Measurements from ENCODE around the gene STARD7. TPM values are rescaled to one million over a fixed set of nuclear protein-coding genes. Genes with fewer than 3 reads are reported as not detected.
A peak's percentile ranks its signal among the peaks of the same experiment; 100 is the strongest.

STARD7 gene
- total RNA-seq, 1 experiment from 2014 or later: 119 TPM

- intact Hi-C loops (cut with micrococcal nuclease; ENCODE audit: unreplicated experiment): no loop called here
- CTCF ChIA-PET: no interaction called here
- TF ChIP-seq CTCF (IDR thresholded peaks at IDR 0.05; ENCODE audit: unreplicated experiment): no peak
- H3K4me3 Mint-ChIP-seq (ENCODE audit: low read depth, unreplicated experiment): no peak overlapping the region
- peaks cover 14% of the 10 kb centered on the region for H3K36me3 Mint-ChIP-seq (ENCODE audit: insufficient read depth, unreplicated experiment)
- DNase-seq: no peak
- BruUV-seq (replicated peaks): no TSS peak
- H3K27ac Mint-ChIP-seq (ENCODE audit: unreplicated experiment): no peak overlapping the region
- H3K9me3 Mint-ChIP-seq (ENCODE audit: low read depth, unreplicated experiment): no peaks in the 10 kb centered on the region
- no peaks in the 10 kb centered on the region for H3K4me1 Mint-ChIP-seq (ENCODE audit: low read depth, unreplicated experiment)
- H3K27me3 Mint-ChIP-seq (ENCODE audit: unreplicated experiment): no peaks in the 10 kb centered on the region
Measured at GRCh38 chr2:96213379-96213778, 4.8 kb upstream of the STARD7 start.

- H3K27ac Mint-ChIP-seq (ENCODE audit: unreplicated experiment): no peak overlapping the region
- H3K9me3 Mint-ChIP-seq (ENCODE audit: low read depth, unreplicated experiment): no peaks in the 10 kb centered on the region
- BruUV-seq (replicated peaks): no TSS peak
- TF ChIP-seq CTCF (IDR thresholded peaks at IDR 0.05; ENCODE audit: unreplicated experiment): no peak
- no peak overlapping the region for H3K4me3 Mint-ChIP-seq (ENCODE audit: low read depth, unreplicated experiment)
- no peaks in the 10 kb centered on the region for H3K27me3 Mint-ChIP-seq (ENCODE audit: unreplicated experiment)
- intact Hi-C loops (cut with micrococcal nuclease; ENCODE audit: unreplicated experiment): no loop called here
- CTCF ChIA-PET: no interaction called here
- no peak for DNase-seq
- peaks cover 24% of the 10 kb centered on the region for H3K36me3 Mint-ChIP-seq (ENCODE audit: insufficient read depth, unreplicated experiment)
- H3K4me1 Mint-ChIP-seq (ENCODE audit: low read depth, unreplicated experiment): no peaks in the 10 kb centered on the region
Measured at GRCh38 chr2:96212339-96212738, 3.7 kb upstream of the STARD7 start.

GRCh38 chr2:96209729-96210085, 1.1 kb upstream of the STARD7 start:
- TF ChIP-seq CTCF (IDR thresholded peaks at IDR 0.05; ENCODE audit: unreplicated experiment): no peak
- intact Hi-C loops (cut with micrococcal nuclease; ENCODE audit: unreplicated experiment): loop anchor here (2.0 kb wide), 1 partner anchor 51 kb away; no protein-coding TSS in a partner anchor
- Mint-ChIP-seq H3K27ac (ENCODE audit: unreplicated experiment) (peak overlapping the region; percentile 36), H3K4me1 (ENCODE audit: low read depth, unreplicated experiment) (peaks cover 16% of the 10 kb centered on the region), H3K4me3 (ENCODE audit: low read depth, unreplicated experiment) (peak overlapping the region; percentile 90), H3K9me3 (ENCODE audit: low read depth, unreplicated experiment) (no peaks in the 10 kb centered on the region), H3K36me3 (ENCODE audit: insufficient read depth, unreplicated experiment) (peaks cover 38% of the 10 kb centered on the region), H3K27me3 (ENCODE audit: unreplicated experiment) (no peaks in the 10 kb centered on the region)
- BruUV-seq (replicated peaks): no TSS peak
- CTCF ChIA-PET: no interaction called here
- no peak for DNase-seq

GRCh38 chr2:96209011-96209728, 543 bp upstream of the STARD7 start:
- Mint-ChIP-seq H3K27ac (ENCODE audit: unreplicated experiment) (peak overlapping the region; percentile 81), H3K36me3 (ENCODE audit: insufficient read depth, unreplicated experiment) (peaks cover 38% of the 10 kb centered on the region), H3K27me3 (ENCODE audit: unreplicated experiment) (no peaks in the 10 kb centered on the region), H3K4me3 (ENCODE audit: low read depth, unreplicated experiment) (peak overlapping the region; percentile 90), H3K4me1 (ENCODE audit: low read depth, unreplicated experiment) (peaks cover 16% of the 10 kb centered on the region), H3K9me3 (ENCODE audit: low read depth, unreplicated experiment) (no peaks in the 10 kb centered on the region)
- BruUV-seq (replicated peaks): TSS peak; percentile 49
- no peak for DNase-seq
- no peak for TF ChIP-seq CTCF (IDR thresholded peaks at IDR 0.05; ENCODE audit: unreplicated experiment)
- intact Hi-C loops (cut with micrococcal nuclease; ENCODE audit: unreplicated experiment): loop anchor here (2.0 kb wide), 1 partner anchor 52 kb away; no protein-coding TSS in a partner anchor
- CTCF ChIA-PET: no interaction called here

Measured in Calu3 (cell line).